ENCODE data around the gene CARF.
A peak's percentile ranks its signal among the peaks of the same experiment; 100 is the strongest.
"Not testable (repeated sequence)": the region's sequence is repeated elsewhere in the genome, so short reads cannot be mapped to it uniquely, and the experiment has no call there.

Gene CARF

DNA sequence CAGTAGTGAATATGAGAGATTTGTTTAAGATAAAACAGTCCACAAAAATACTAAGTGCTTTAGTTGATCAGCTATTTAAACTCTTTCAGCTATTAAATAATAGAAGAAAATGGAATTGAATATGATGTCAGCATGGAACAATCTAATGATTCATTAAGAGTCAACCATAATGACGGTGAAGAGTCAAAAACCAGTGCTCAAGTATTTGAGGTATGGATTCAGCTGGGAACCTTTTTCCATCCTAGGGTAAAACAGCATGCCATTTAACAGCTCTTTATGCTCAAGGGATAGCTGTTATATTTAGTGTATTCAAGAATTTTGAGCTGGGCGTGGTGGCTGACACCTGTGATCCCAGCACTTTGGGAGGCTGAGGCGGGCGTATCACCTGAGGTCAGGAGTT is 29.7 kb downstream of the CARF start:
- DNase-seq = no peak

GRCh38 chr2:202944408-202944807 is 32.3 kb downstream of the CARF start:
- no peak for DNase-seq

- no peak for DNase-seq
These were observed 32.7 kb downstream of the CARF start for GRCh38 chr2:202944816-202945215.

GRCh38 chr2:202945497-202945896 is 33.4 kb downstream of the CARF start:
- DNase-seq = no peak

GRCh38 chr2:202949333-202949732 is 37.3 kb downstream of the CARF start:
- not testable (repeated sequence) for DNase-seq

- DNase-seq = no peak
These were observed 38.5 kb downstream of the CARF start for GRCh38 chr2:202950592-202950991.

GRCh38 chr2:202960524-202960923 is 48.4 kb downstream of the CARF start:
- no peak for DNase-seq

- no peak for DNase-seq
These were observed 51.6 kb downstream of the CARF start for GRCh38 chr2:202963712-202964111.

GRCh38 chr2:202965810-202966460 is 53.9 kb downstream of the CARF start:
- peak; percentile 92 for DNase-seq

DNA sequence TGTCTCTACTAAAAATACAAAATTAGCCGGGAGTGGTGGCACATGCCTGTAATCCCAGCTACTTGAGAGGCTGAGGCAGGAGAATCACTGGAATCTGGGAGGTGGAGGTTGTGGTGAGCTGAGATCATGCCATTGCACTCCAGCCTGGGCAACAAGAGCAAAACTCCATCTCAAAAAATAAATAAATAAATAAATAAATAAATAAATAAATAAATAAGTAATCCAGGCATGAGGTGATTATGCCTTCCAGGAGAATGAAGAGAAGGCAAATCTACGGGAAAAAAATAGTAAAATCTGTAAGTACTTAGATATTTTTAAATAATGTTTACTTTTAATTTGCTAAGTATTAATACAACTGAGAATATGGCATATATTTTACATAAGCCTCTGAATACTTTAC is 57.3 kb downstream of the CARF start:
- DNase-seq = not testable (repeated sequence)

DNA sequence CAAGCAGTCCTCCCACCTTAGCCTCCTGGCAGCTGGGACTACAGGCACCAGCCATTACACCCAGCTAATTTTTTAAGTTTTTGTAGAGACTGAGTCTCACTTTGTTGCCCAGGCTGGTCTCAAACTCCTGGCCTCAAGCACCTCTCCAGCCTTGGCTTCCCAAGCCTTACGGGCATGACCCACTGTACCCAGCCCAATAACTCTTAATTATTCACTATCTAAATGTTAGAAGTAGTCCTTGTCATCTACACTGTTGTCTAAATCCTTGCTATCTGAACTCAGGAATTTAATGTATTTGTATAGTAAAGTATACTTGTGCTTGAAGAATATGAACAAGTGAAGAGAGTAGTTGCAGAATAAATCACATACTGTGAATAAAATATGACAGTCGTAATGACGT is 64.7 kb downstream of the CARF start:
- DNase-seq = no peak

- no peak for DNase-seq
These were observed 70.9 kb downstream of the CARF start for GRCh38 chr2:202982779-202983491.

DNA sequence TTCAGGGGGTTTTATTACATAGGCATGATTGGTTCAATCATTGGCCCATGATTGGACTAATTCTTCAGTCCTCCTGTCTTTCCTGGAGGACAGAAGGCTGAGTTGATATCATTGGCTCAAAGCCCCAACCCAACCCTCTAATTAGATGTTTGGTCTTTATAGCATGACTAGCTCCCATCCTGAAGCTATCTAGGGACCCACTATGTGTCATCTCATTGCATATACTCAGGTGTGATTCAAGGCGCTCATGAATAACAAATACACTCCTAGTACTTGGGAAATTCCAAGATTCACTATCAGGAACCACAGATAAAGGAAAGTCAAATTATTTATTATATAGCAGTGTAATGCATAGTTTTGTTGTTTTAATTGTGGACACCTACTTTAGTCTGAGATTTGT is 77.7 kb downstream of the CARF start:
- no peak for DNase-seq

- DNase-seq = no peak
These were observed 78.4 kb downstream of the CARF start for GRCh38 chr2:202990501-202990900.

GRCh38 chr2:202997113-202997512 is 85.0 kb downstream of the CARF start:
- DNase-seq = not testable (repeated sequence)

GRCh38 chr2:203002054-203002821 is 90.2 kb downstream of the CARF start:
- no peak for DNase-seq

DNA sequence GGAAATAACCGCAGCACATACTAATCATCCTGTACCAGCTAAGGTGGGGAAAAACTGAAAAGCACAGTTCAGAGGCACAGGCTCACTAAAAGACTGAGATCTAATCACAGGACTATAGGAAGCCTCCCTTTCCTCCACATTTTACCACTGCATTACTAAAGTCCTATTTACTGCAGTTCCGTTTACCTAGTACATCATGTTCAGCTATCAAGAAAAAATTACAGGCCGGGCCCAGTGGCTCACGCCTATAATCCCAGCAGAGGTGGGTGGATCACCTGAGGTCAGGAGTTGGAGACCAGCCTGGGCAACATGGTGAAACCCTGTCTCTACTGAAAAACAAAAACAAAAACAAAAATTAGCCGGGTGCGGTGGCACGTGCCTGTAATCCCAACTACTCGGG is 91.6 kb downstream of the CARF start:
- DNase-seq = no peak

GRCh38 chr2:203014456-203015199 is 102.6 kb downstream of the CARF start, which contains the start of gene NBEAL1:
NBEAL1 (plus strand) TSS chr2:203014875; CDS start chr2:203016385, 1,510 bp downstream.
- DNase-seq = peak; percentile 99

DNA sequence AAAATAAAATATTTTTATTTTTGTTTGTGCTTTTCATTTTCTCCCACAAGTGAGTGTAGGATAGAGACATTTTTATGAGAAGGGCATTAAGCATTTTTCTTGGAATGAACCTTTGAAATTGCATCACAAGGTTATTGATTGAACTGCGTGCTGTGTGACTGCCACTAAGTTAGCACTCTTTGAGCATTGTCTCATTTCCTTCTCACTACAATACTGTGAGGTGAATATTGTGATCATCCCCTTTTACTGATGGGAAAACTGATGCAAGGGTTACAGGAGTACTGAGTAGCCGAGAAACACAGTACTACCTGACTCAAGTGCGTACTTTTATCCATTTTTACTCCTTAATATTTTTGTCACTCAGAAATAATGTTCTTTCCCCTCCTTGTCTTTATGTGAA is 104.6 kb downstream of the CARF start:
- DNase-seq = no peak

- peak; percentile 32 for DNase-seq
These were observed 106.1 kb downstream of the CARF start for GRCh38 chr2:203018181-203018580.

DNA sequence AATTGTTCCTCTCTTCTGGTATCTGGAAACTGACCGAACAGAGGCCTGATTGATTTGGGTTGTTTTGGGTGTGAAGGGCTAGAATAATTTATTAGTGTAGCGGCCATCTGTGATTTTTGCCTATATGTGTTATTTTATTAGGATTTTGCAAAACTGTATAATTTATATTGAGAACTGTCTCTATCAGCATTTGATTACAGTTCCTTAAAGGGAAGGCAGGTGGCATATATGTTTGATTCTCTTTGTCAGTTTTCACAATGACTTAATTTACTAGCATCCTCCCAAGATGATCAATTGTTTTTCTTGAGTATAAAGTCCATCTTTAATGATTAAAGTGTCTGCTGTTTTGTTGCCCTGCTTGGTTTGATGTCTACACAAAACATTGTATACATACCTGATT is 107.1 kb downstream of the CARF start:
- no peak for DNase-seq

DNA sequence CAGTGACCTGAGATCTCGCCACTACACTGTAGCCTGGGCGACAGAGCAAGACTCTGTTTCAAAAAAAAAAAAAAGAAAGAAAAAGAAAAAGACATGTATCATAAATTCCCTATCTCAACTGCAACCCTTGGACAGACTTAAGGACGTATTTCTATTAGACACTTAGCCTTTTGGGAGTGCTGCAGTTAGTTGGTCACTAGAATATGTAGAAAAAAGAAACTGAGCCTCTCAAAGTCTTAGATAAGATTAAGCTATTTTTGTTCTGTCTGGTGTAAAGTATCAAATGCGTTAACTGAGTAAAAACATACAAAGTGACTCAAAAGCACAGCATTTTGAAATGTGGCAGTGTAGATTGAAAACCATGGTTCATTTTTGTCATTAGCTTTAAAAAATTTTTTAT is 109.9 kb downstream of the CARF start:
- no peak for DNase-seq

DNA sequence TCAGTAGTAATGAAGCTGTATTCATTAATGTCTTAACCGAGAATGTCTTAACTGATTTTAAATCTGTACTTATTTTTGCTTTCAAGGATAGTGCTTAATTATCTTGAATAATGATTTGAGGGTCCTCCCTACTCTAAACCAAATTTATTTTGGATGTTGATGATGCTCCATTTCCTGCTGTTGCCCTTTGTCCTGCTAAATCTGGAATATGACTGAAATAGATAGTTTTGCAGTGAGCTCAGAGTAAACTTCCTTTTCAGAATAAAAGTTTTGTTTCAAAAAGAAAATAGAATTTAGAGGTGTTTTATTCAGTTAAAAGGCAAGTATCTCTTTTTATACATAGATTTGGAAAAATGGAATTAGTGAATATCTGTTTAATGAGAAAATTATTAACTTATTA is 110.7 kb downstream of the CARF start:
- no peak for DNase-seq
